ENCODE results near the gene C20orf96. TPM values are rescaled to one million over a fixed set of nuclear protein-coding genes. Genes with fewer than 3 reads are reported as not detected.

Gene C20orf96
- total and polyA plus RNA-seq, 2 of the 4 experiments (the other 2 are of a cell fraction), result 2.0 to 9.8 TPM

GRCh38 chr20:312067-312466, 21.5 kb upstream of the C20orf96 start:
- peaks cover 7% of the 10 kb centered on the region; the same call in 1 of the 2 replicates for H3K9me1 ChIP-seq (ENCODE audit: insufficient read depth, low read length)
- no peak overlapping the region for H3K14ac ChIP-seq (replicated peaks; ENCODE audit: low read depth, low read length)
- H3K36me3 ChIP-seq (ENCODE audit: control insufficient read depth, insufficient read depth, low read length), result no peaks in the 10 kb centered on the region
- H4K20me1 ChIP-seq (ENCODE audit: insufficient read depth, low read length), result no peaks in the 10 kb centered on the region
- H4K91ac ChIP-seq (ENCODE audit: insufficient read depth, low read depth, low read length), result no peak overlapping the region
- H3K18ac ChIP-seq (ENCODE audit: low read depth, low read length), result no peak overlapping the region
- in situ Hi-C loops (cut with MboI; ENCODE audit: low sequenced_read_pairs) (no loop called here), intact Hi-C loops (cut with micrococcal nuclease) (no loop called here), dilution Hi-C loops (cut with HindIII; ENCODE audit: low sequenced_read_pairs, unreplicated experiment) (no loop called here)
- H2BK15ac ChIP-seq (ENCODE audit: low read depth, low read length), result no peak overlapping the region
- no peak overlapping the region for H2AFZ ChIP-seq (replicated peaks; ENCODE audit: low read length, poor library complexity)
- H2AK5ac ChIP-seq (ENCODE audit: low read depth, low read length), result no peak overlapping the region
- H3K9me3 ChIP-seq (ENCODE audit: control insufficient read depth, insufficient read depth, low read length), result no peaks in the 10 kb centered on the region
- BruUV-seq (replicated peaks), result no TSS peak
- no peak for DNase-seq
- H2AK9ac ChIP-seq (replicated peaks; ENCODE audit: low read depth, low read length, poor library complexity), result no peak overlapping the region
- no peak overlapping the region for H3K9ac ChIP-seq (ENCODE audit: low read depth, low read length)
- no CpG with 5 or more reads among the region's 8 CpGs for WGBS, 2 experiments (ENCODE audit: extremely low coverage in 2 of 2, insufficient read length in 1 of 2)
- no peak overlapping the region for H3K56ac ChIP-seq (ENCODE audit: extremely low read depth, insufficient read depth, low read length)
- peaks cover 15% of the 10 kb centered on the region for H3K4me1 ChIP-seq (ENCODE audit: control insufficient read depth, insufficient read depth, low read length)
- ATAC-seq (ENCODE audit: low read depth), result no peak
- no peak overlapping the region for H2BK120ac ChIP-seq (ENCODE audit: low read depth, low read length)
- ChIA-PET POLR2A (ENCODE audit: unreplicated experiment) (no interaction called here), CTCF (interaction anchor here (0.8 kb wide), 1 partner anchor 11 kb away, joined by 3 read pairs; no protein-coding TSS in a partner anchor)
- H3K27ac ChIP-seq (ENCODE audit: insufficient read depth, low read length), result no peak overlapping the region
- H3K23ac ChIP-seq (ENCODE audit: low read depth, low read length), result no peak overlapping the region
- H3K79me1 ChIP-seq (ENCODE audit: low read depth in 1 of 2, low read length in 2 of 2), result peaks cover 0 to 4% of the 10 kb centered on the region in 2 experiments; a peak in 1 of 4 replicates
- H2BK20ac ChIP-seq (ENCODE audit: low read depth, low read length), result no peak overlapping the region
- no peak overlapping the region for H3K4me2 ChIP-seq (ENCODE audit: low read depth, low read length)
- H3K4me3 ChIP-seq (ENCODE audit: insufficient read depth, low read depth, low read length), result no peak overlapping the region
- H2BK5ac ChIP-seq (ENCODE audit: low read depth, low read length, poor library complexity, severe bottlenecking), result no peak overlapping the region
- TF ChIP-seq CEBPB (IDR thresholded peaks at IDR 0.05; ENCODE audit: low read depth, low read length) (peak; percentile 61), SMC3 (IDR thresholded peaks at IDR 0.05; ENCODE audit: low read depth, low read length) (no peak)
- H4K8ac ChIP-seq (ENCODE audit: low read depth in 2 of 2, low read length in 2 of 2), result no peak overlapping the region
- no peak overlapping the region for H4K5ac ChIP-seq (ENCODE audit: low read depth, low read length)
- no peaks in the 10 kb centered on the region for H3K27me3 ChIP-seq (ENCODE audit: control insufficient read depth, insufficient read depth, low read length)
- H3K4ac ChIP-seq (ENCODE audit: low read depth, low read length), result peak overlapping the region; percentile 32; the same call in 1 of the 2 replicates
